Measurements from ENCODE around the gene SCN1B.

Gene SCN1B

DNA sequence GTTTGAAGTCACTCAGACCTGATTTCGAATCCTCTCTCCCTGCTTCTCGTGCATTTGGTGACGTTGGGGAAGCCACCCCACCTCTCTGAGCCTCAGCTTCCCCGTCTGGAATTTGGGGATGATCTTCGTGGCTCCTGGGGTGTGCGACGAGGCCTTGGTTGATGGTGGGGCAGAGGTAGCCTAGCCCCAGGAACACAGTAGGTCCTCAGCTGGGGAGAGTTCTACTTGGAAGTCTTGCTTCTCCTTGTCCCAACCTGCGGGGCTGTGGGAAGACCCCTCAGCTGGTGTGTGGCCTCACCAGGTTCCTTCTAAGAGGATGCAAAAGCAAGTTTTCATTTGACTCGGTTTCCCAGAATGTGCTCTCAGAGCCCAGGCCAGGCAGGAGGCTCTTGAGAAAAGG is 24.4 kb downstream of the SCN1B start:
- Histone ChIP-seq H3K4me3 (ENCODE audit: insufficient read depth, low read depth, low read length) (no peak overlapping the region), H3K36me3 (ENCODE audit: control insufficient read depth, insufficient read depth, low read length) (no peaks in the 10 kb centered on the region), H3K27me3 (ENCODE audit: control insufficient read depth, insufficient read depth, low read length, poor library complexity, severe bottlenecking) (no peaks in the 10 kb centered on the region), H3K27ac (ENCODE audit: insufficient read depth, low read depth, low read length, poor library complexity, severe bottlenecking) (no peak overlapping the region), H3K4me1 (ENCODE audit: control insufficient read depth, insufficient read depth, low read length) (no peaks in the 10 kb centered on the region), H3K9me3 (ENCODE audit: control insufficient read depth, low read length) (no peaks in the 10 kb centered on the region)
- WGBS, 2 experiments = 88 to 89% methylated on average over 9 of the region's 9 CpGs

DNA sequence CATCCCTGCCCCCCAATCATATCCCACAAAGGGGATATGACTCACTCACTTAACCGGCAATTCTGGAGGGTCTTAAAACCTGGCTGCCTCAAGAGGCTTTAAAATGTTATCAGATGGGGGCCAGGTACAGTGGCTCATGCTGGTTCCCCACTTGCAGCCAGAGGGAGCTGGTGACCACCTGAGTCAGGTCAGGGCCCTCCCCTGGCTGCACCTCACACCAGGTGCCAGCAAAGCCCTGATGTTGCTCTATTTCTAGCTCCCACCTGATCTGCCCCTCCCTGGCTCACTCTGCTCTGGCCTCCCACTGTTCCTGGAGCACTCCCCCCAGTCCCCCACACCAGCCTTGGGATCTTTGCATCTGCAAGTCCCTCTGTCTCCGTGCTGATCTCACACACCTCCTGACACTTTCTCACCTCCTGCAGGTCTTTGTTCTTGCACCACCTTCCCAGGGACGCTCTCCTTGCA is 25.5 kb downstream of the SCN1B start:
- Histone ChIP-seq H3K27ac (ENCODE audit: insufficient read depth, low read depth, low read length, poor library complexity, severe bottlenecking) (no peak overlapping the region), H3K36me3 (ENCODE audit: control insufficient read depth, insufficient read depth, low read length) (no peaks in the 10 kb centered on the region), H3K9me3 (ENCODE audit: control insufficient read depth, low read length) (no peaks in the 10 kb centered on the region), H3K4me1 (ENCODE audit: control insufficient read depth, insufficient read depth, low read length) (no peaks in the 10 kb centered on the region), H3K27me3 (ENCODE audit: control insufficient read depth, insufficient read depth, low read length, poor library complexity, severe bottlenecking) (no peaks in the 10 kb centered on the region), H3K4me3 (ENCODE audit: insufficient read depth, low read depth, low read length) (no peak overlapping the region)
- 7 to 11% methylated on average over 3 of the region's 3 CpGs for WGBS, 2 experiments

DNA sequence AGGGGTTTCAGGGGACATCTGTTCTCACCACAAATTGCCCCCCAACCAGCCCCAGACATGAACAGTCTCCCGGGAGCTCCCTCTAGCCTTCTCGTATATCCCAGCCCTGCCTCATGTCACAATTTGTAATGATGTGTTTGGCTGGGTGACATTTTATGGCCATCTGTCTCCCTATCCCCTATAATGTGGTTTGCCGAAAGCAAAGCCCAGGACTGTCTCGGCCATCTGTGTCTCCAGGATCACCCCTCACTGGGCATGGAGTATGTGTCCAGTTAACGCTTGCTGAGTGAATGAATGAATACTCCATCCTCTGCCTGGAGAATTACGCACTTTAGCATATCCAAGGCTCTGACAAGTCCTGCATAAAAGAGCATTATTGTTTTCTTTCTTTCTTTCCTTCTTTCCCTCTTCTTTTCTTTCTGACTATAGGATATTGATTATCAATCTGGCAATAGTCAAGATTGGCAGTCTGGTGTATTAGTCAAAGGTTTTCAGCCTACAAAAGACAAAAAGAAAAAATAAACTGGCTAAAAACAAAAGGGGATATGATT is 26.3 kb downstream of the SCN1B start:
- 70 to 79% methylated on average over 6 of the region's 6 CpGs for WGBS, 2 experiments

DNA sequence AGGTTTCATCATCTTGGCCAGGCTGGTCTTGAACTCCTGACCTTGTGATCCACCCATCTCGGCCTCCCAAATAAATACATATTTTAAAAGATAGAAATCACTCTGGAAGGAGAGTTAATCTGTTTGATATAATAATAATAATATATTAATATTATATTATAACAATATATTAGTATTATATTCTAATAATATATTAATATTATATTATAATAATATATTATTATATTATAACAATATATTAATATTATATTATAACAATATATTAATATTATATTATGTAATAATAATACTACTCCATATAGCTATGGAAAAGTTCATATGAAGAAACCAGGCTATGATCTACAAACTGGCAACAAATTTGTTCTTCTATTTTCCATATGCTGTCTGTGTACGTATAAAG is 28.1 kb downstream of the SCN1B start:
- 90% methylated on average over 2 of the region's 2 CpGs; no CpG with 5 or more reads in 1 of the 2 experiments for WGBS, 2 experiments

More for the DNA sequence above, 26.3 kb downstream of the SCN1B start:
- H3K27ac ChIP-seq (ENCODE audit: insufficient read depth, low read depth, low read length, poor library complexity, severe bottlenecking) = no peak overlapping the region
- H3K36me3 ChIP-seq (ENCODE audit: control insufficient read depth, insufficient read depth, low read length) = no peaks in the 10 kb centered on the region
- no peak overlapping the region for H3K4me3 ChIP-seq (ENCODE audit: insufficient read depth, low read depth, low read length)
- H3K4me1 ChIP-seq (ENCODE audit: control insufficient read depth, insufficient read depth, low read length) = no peaks in the 10 kb centered on the region
- H3K9me3 ChIP-seq (ENCODE audit: control insufficient read depth, low read length) = no peaks in the 10 kb centered on the region
- no peaks in the 10 kb centered on the region for H3K27me3 ChIP-seq (ENCODE audit: control insufficient read depth, insufficient read depth, low read length, poor library complexity, severe bottlenecking)

DNA sequence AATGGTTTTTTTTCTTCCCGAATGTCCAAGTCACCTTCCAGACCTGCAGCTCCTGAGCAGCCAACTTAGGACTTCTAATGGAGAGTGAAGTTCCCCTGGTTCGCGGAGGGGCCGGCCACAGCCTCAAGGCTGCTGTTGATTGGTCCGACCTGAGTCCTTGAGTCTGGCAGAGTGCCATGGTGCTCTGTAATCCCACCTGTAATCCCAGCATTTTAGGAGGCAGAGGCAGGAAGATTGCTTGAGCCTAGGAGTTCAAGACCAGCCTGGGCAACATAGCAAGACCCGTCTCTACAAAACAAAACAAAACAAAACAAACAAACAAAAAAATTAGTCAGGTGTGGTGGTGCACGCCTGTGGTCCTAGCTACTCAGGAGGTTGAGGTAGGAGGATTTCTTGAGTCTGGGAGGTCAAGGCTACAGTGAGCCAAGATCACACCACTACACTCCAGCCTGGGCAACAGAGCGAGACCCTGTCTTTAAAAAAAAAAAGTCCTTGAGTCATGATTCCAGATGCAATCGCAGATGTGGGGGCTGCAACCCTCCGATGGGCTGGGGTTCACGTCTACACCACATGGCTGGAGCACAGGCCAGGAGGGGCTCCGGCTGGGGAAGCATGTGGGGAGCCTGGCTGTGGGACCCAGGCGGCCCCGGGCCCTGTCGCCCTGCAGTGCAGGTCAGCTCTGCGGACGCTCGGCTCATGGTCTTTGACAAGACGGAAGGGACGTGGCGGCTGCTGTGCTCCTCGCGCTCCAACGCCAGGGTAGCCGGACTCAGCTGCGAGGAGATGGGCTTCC is 28.9 kb downstream of the SCN1B start:
- Histone ChIP-seq H3K4me3 (ENCODE audit: insufficient read depth, low read depth, low read length) (no peak overlapping the region), H3K9me3 (ENCODE audit: control insufficient read depth, low read length) (no peaks in the 10 kb centered on the region), H3K27ac (ENCODE audit: insufficient read depth, low read depth, low read length, poor library complexity, severe bottlenecking) (no peak overlapping the region), H3K4me1 (ENCODE audit: control insufficient read depth, insufficient read depth, low read length) (no peaks in the 10 kb centered on the region), H3K36me3 (ENCODE audit: control insufficient read depth, insufficient read depth, low read length) (no peaks in the 10 kb centered on the region), H3K27me3 (ENCODE audit: control insufficient read depth, insufficient read depth, low read length, poor library complexity, severe bottlenecking) (no peaks in the 10 kb centered on the region)
- 90 to 93% methylated on average over 26 of the region's 26 CpGs for WGBS, 2 experiments

More for the DNA sequence above, 28.1 kb downstream of the SCN1B start:
- no peaks in the 10 kb centered on the region for H3K36me3 ChIP-seq (ENCODE audit: control insufficient read depth, insufficient read depth, low read length)
- H3K4me1 ChIP-seq (ENCODE audit: control insufficient read depth, insufficient read depth, low read length) = no peaks in the 10 kb centered on the region
- H3K4me3 ChIP-seq (ENCODE audit: insufficient read depth, low read depth, low read length) = no peak overlapping the region
- H3K27me3 ChIP-seq (ENCODE audit: control insufficient read depth, insufficient read depth, low read length, poor library complexity, severe bottlenecking) = no peaks in the 10 kb centered on the region
- no peaks in the 10 kb centered on the region for H3K9me3 ChIP-seq (ENCODE audit: control insufficient read depth, low read length)
- H3K27ac ChIP-seq (ENCODE audit: insufficient read depth, low read depth, low read length, poor library complexity, severe bottlenecking) = no peak overlapping the region

DNA sequence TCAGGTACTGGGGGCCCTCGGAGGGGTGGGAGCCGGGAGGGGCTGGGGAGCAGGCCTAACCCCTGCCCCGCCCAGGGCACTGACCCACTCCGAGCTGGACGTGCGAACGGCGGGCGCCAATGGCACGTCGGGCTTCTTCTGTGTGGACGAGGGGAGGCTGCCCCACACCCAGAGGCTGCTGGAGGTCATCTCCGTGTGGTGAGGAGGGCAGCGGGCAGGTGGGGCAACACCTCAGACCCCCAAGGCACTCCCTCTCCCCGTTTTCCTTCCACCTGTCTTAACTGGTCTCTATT is 29.5 kb downstream of the SCN1B start:
- Histone ChIP-seq H3K9me3 (ENCODE audit: control insufficient read depth, low read length) (no peaks in the 10 kb centered on the region), H3K4me1 (ENCODE audit: control insufficient read depth, insufficient read depth, low read length) (no peaks in the 10 kb centered on the region), H3K4me3 (ENCODE audit: insufficient read depth, low read depth, low read length) (no peak overlapping the region), H3K27me3 (ENCODE audit: control insufficient read depth, insufficient read depth, low read length, poor library complexity, severe bottlenecking) (no peaks in the 10 kb centered on the region), H3K27ac (ENCODE audit: insufficient read depth, low read depth, low read length, poor library complexity, severe bottlenecking) (no peak overlapping the region), H3K36me3 (ENCODE audit: control insufficient read depth, insufficient read depth, low read length) (no peaks in the 10 kb centered on the region)
- 90 to 91% methylated on average over 15 of the region's 15 CpGs for WGBS, 2 experiments

DNA sequence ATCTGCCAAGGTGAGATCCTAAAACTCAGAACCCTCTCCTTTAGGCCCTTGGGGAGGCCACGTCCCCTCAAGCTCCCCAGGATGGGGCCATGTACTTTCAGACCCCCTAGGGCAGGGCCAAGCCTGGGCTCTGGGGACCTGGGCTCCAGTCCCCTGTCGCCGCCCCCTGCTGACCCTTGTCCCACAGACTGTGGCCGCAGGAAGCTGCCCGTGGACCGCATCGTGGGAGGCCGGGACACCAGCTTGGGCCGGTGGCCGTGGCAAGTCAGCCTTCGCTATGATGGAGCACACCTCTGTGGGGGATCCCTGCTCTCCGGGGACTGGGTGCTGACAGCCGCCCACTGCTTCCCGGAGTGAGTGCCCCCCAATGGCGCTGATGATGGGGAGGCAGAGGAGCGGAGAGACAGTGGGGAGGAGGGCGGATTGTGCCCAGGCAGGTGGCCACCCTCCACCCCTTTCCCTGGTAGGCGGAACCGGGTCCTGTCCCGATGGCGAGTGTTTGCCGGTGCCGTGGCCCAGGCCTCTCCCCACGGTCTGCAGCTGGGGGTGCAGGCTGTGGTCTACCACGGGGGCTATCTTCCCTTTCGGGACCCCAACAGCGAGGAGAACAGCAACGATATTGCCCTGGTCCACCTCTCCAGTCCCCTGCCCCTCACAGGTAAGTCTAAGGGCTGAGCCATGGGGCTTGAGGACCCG is 30.0 kb downstream of the SCN1B start:
- H3K27me3 ChIP-seq (ENCODE audit: control insufficient read depth, insufficient read depth, low read length, poor library complexity, severe bottlenecking) = no peaks in the 10 kb centered on the region
- H3K36me3 ChIP-seq (ENCODE audit: control insufficient read depth, insufficient read depth, low read length) = no peaks in the 10 kb centered on the region
- no peaks in the 10 kb centered on the region for H3K4me1 ChIP-seq (ENCODE audit: control insufficient read depth, insufficient read depth, low read length)
- 93 to 95% methylated on average over 29 of the region's 29 CpGs for WGBS, 2 experiments
- no peak overlapping the region for H3K27ac ChIP-seq (ENCODE audit: insufficient read depth, low read depth, low read length, poor library complexity, severe bottlenecking)
- no peaks in the 10 kb centered on the region for H3K9me3 ChIP-seq (ENCODE audit: control insufficient read depth, low read length)
- H3K4me3 ChIP-seq (ENCODE audit: insufficient read depth, low read depth, low read length) = no peak overlapping the region

DNA sequence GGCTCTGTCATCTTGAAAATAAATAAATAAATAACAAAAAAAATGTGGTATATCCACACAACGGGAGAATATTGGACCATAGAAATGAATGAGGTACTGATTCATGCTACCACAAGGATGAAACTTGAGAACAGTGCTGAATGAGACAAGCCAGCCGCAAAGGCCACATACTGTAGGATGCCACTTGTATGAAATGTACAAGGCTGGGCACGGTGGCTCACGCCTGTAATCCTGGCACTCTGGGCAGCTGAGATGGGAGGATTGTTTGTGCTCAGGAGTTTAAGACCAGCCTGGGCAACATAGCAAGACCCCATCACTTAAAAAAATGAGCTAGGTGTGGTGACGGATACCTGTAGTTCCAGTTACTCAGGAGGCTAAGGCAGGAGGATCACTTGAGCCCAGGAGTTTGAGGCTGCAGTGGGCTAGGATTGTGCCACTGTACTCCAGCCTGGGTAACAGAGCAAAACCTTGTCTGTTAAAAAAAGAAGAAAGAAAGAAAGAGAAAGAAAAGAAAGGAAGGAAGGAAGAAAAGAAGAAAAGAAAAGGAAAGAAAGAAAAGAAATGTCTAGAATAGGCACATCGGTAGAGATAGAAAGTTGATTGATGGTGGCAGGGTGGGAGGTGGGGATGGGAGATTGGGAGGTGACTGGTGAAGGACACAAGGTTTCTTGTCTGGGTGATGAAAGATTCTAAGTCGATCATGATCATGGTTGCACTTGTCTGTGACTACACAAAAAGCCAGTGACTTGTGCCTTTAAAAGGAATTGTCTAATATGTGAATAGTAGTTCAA is 31.5 kb downstream of the SCN1B start:
- no peaks in the 10 kb centered on the region for H3K4me1 ChIP-seq (ENCODE audit: control insufficient read depth, insufficient read depth, low read length)
- 91 to 95% methylated on average over 7 of the region's 7 CpGs for WGBS, 2 experiments

DNA sequence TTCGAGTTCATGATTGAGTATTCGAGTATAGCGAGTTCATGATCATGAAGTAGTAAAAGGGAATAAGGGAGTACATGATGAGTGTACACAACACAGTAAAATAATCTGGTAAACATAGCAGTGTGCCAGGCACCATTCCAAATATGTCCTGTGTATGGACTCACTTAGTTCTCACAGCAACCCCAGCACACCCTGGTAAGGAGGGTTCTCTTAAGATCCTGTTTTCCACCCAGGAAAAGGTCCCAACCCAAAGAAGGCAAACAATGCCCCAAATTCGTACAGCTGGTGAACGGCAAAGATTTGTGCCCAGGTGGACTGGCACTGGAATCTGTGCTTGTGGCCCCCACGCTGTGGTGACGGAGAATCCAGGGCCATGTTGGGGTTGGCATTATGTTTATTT is 32.7 kb downstream of the SCN1B start:
- no peaks in the 10 kb centered on the region for H3K27me3 ChIP-seq (ENCODE audit: control insufficient read depth, insufficient read depth, low read length, poor library complexity, severe bottlenecking)
- no peaks in the 10 kb centered on the region for H3K36me3 ChIP-seq (ENCODE audit: control insufficient read depth, insufficient read depth, low read length)
- 93% methylated on average over 7 of the region's 7 CpGs for WGBS, 2 experiments
- H3K4me3 ChIP-seq (ENCODE audit: insufficient read depth, low read depth, low read length) = no peak overlapping the region
- no peaks in the 10 kb centered on the region for H3K9me3 ChIP-seq (ENCODE audit: control insufficient read depth, low read length)
- peaks cover under 1% of the 10 kb centered on the region for H3K4me1 ChIP-seq (ENCODE audit: control insufficient read depth, insufficient read depth, low read length)
- H3K27ac ChIP-seq (ENCODE audit: insufficient read depth, low read depth, low read length, poor library complexity, severe bottlenecking) = no peak overlapping the region

More for the DNA sequence above, 31.5 kb downstream of the SCN1B start:
- Histone ChIP-seq H3K36me3 (ENCODE audit: control insufficient read depth, insufficient read depth, low read length) (no peaks in the 10 kb centered on the region), H3K27ac (ENCODE audit: insufficient read depth, low read depth, low read length, poor library complexity, severe bottlenecking) (no peak overlapping the region), H3K27me3 (ENCODE audit: control insufficient read depth, insufficient read depth, low read length, poor library complexity, severe bottlenecking) (no peaks in the 10 kb centered on the region), H3K9me3 (ENCODE audit: control insufficient read depth, low read length) (no peaks in the 10 kb centered on the region), H3K4me3 (ENCODE audit: insufficient read depth, low read depth, low read length) (no peak overlapping the region)

Measured in ectodermal cell (in vitro differentiated cells).